Measurements from ENCODE around the gene IDH2.
"Not testable (repeated sequence)": the region's sequence is repeated elsewhere in the genome, so short reads cannot be mapped to it uniquely, and the experiment has no call there.

The IDH2 gene

GRCh38 chr15:90071220-90071807, 31.0 kb downstream of the IDH2 start:
- peak; percentile 95 for ATAC-seq
- TF ChIP-seq SNAI2 (CRISPR knock-in tag; IDR thresholded peaks at IDR 0.05) (no peak), ZNF8 (CRISPR knock-in tag; IDR thresholded peaks at IDR 0.05) (no peak), ZNF565 (CRISPR knock-in tag; conservative IDR thresholded peaks at IDR 0.05; ENCODE audit: low read depth) (no peak), OSR1 (CRISPR knock-in tag; IDR thresholded peaks at IDR 0.05) (no peak), ISL1 (CRISPR knock-in tag; IDR thresholded peaks at IDR 0.05) (no peak), ESRRG (CRISPR knock-in tag; IDR thresholded peaks at IDR 0.05) (no peak), RARB (CRISPR knock-in tag; IDR thresholded peaks at IDR 0.05) (no peak), POU6F1 (CRISPR knock-in tag; IDR thresholded peaks at IDR 0.05; ENCODE audit: borderline replicate concordance, low read depth) (no peak), GLIS3 (CRISPR knock-in tag; IDR thresholded peaks at IDR 0.05) (no peak), CSDC2 (CRISPR knock-in tag; IDR thresholded peaks at IDR 0.05) (no peak), PPARA (CRISPR knock-in tag; IDR thresholded peaks at IDR 0.05; ENCODE audit: borderline replicate concordance) (no peak), ZFP30 (CRISPR knock-in tag; IDR thresholded peaks at IDR 0.05) (no peak), ARNTL (CRISPR knock-in tag; IDR thresholded peaks at IDR 0.05; ENCODE audit: borderline replicate concordance, low read depth) (no peak), ZC3H10 (CRISPR knock-in tag; IDR thresholded peaks at IDR 0.05) (no peak), BACH2 (CRISPR knock-in tag; IDR thresholded peaks at IDR 0.05; ENCODE audit: borderline replicate concordance) (no peak), CREB5 (CRISPR knock-in tag; IDR thresholded peaks at IDR 0.05; ENCODE audit: low read depth) (no peak), TCF4 (CRISPR knock-in tag; IDR thresholded peaks at IDR 0.05; ENCODE audit: borderline replicate concordance) (no peak)
- TF ChIP-seq, protein P1, sequence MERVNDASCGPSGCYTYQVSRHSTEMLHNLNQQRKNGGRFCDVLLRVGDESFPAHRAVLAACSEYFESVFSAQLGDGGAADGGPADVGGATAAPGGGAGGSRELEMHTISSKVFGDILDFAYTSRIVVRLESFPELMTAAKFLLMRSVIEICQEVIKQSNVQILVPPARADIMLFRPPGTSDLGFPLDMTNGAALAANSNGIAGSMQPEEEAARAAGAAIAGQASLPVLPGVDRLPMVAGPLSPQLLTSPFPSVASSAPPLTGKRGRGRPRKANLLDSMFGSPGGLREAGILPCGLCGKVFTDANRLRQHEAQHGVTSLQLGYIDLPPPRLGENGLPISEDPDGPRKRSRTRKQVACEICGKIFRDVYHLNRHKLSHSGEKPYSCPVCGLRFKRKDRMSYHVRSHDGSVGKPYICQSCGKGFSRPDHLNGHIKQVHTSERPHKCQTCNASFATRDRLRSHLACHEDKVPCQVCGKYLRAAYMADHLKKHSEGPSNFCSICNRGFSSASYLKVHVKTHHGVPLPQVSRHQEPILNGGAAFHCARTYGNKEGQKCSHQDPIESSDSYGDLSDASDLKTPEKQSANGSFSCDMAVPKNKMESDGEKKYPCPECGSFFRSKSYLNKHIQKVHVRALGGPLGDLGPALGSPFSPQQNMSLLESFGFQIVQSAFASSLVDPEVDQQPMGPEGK (CRISPR knock-in tag; IDR thresholded peaks at IDR 0.05; ENCODE audit: borderline replicate concordance), result no peak
- TF ChIP-seq, protein P2, sequence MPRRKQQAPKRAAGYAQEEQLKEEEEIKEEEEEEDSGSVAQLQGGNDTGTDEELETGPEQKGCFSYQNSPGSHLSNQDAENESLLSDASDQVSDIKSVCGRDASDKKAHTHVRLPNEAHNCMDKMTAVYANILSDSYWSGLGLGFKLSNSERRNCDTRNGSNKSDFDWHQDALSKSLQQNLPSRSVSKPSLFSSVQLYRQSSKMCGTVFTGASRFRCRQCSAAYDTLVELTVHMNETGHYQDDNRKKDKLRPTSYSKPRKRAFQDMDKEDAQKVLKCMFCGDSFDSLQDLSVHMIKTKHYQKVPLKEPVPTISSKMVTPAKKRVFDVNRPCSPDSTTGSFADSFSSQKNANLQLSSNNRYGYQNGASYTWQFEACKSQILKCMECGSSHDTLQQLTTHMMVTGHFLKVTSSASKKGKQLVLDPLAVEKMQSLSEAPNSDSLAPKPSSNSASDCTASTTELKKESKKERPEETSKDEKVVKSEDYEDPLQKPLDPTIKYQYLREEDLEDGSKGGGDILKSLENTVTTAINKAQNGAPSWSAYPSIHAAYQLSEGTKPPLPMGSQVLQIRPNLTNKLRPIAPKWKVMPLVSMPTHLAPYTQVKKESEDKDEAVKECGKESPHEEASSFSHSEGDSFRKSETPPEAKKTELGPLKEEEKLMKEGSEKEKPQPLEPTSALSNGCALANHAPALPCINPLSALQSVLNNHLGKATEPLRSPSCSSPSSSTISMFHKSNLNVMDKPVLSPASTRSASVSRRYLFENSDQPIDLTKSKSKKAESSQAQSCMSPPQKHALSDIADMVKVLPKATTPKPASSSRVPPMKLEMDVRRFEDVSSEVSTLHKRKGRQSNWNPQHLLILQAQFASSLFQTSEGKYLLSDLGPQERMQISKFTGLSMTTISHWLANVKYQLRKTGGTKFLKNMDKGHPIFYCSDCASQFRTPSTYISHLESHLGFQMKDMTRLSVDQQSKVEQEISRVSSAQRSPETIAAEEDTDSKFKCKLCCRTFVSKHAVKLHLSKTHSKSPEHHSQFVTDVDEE (CRISPR knock-in tag; IDR thresholded peaks at IDR 0.05), result no peak

GRCh38 chr15:90070623-90071022, 31.6 kb downstream of the IDH2 start:
- ATAC-seq, result not testable (repeated sequence)

- TF ChIP-seq ZFP30 (CRISPR knock-in tag; IDR thresholded peaks at IDR 0.05) (no peak), ZNF70 (CRISPR knock-in tag; IDR thresholded peaks at IDR 0.05) (no peak), POU6F1 (CRISPR knock-in tag; IDR thresholded peaks at IDR 0.05; ENCODE audit: borderline replicate concordance, low read depth) (no peak), ZNF8 (CRISPR knock-in tag; IDR thresholded peaks at IDR 0.05) (no peak), TCF4 (CRISPR knock-in tag; IDR thresholded peaks at IDR 0.05; ENCODE audit: borderline replicate concordance) (no peak), GLIS3 (CRISPR knock-in tag; IDR thresholded peaks at IDR 0.05) (no peak), ISL1 (CRISPR knock-in tag; IDR thresholded peaks at IDR 0.05) (no peak), TOX (CRISPR knock-in tag; IDR thresholded peaks at IDR 0.05; ENCODE audit: borderline replicate concordance) (no peak)
- TF ChIP-seq, protein P3, sequence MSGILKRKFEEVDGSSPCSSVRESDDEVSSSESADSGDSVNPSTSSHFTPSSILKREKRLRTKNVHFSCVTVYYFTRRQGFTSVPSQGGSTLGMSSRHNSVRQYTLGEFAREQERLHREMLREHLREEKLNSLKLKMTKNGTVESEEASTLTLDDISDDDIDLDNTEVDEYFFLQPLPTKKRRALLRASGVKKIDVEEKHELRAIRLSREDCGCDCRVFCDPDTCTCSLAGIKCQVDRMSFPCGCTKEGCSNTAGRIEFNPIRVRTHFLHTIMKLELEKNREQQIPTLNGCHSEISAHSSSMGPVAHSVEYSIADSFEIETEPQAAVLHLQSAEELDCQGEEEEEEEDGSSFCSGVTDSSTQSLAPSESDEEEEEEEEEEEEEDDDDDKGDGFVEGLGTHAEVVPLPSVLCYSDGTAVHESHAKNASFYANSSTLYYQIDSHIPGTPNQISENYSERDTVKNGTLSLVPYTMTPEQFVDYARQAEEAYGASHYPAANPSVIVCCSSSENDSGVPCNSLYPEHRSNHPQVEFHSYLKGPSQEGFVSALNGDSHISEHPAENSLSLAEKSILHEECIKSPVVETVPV (CRISPR knock-in tag; IDR thresholded peaks at IDR 0.05), result no peak
- TF ChIP-seq, protein P1 (CRISPR knock-in tag; IDR thresholded peaks at IDR 0.05; ENCODE audit: borderline replicate concordance), result no peak
- ATAC-seq, result no peak
Measured at GRCh38 chr15:90067953-90068606, 34.2 kb downstream of the IDH2 start.
